IMR-90 (cell line): ENCODE results near the gene KIF16B. TPM values are rescaled to one million over a fixed set of nuclear protein-coding genes. Genes with fewer than 3 reads are reported as not detected.

ENCODE experiments used
- ATAC-seq: fragments of 200-7000 bp; cut with Tn5 transposase; 2 replicates; pipeline ENCODE4 v1.9.1; 2020; ENCODE audit warnings: low read depth, mild to moderate bottlenecking, moderate library complexity
- BruUV-seq: library from RNA; stranded (reverse); fragments of 400-500 nt; replicated peaks from 2 replicates; lab custom pipeline; 2021; lab: Mats Ljungman, UMichigan
- CTCF ChIA-PET: fragments of 300-600 bp; formaldehyde crosslinking; extraction: SDS; loops from one replicate; lab custom pipeline; 2021; ENCODE audit warnings: antibody characterized with exemption; lab: Yijun Ruan, JAX
- POLR2A ChIA-PET: fragments of 300-600 bp; sonication (Branson Sonifier 250); formaldehyde crosslinking; loops from one replicate; lab custom pipeline; 2022; ENCODE audit warnings: antibody characterized with exemption; ENCODE audit not compliant: unreplicated experiment; lab: Charles Lee
- DNase-seq: peaks from one replicate; pipeline ENCODE4 v3.0.0; 2013
- H2AFZ ChIP-seq: replicated peaks from 2 replicates; pipeline ENCODE3; 2013; ENCODE audit warnings: low read length, mild to moderate bottlenecking; ENCODE audit not compliant: poor library complexity
- H2AK5ac ChIP-seq: 2 replicates; pipeline ENCODE4 v1.6.1; 2013; ENCODE audit warnings: low read depth, low read length, inconsistent platforms
- H2AK9ac ChIP-seq: replicated peaks from 2 replicates; pipeline ENCODE3; 2013; ENCODE audit warnings: mild to moderate bottlenecking, low read depth, low read length, moderate library complexity; ENCODE audit not compliant: poor library complexity
- H2BK120ac ChIP-seq: 2 replicates; pipeline ENCODE4 v1.6.1; 2013; ENCODE audit warnings: low read depth, low read length, inconsistent platforms
- H2BK15ac ChIP-seq: 3 replicates; pipeline ENCODE4 v1.6.1; 2013; ENCODE audit warnings: low read depth, low read length, inconsistent platforms
- H2BK20ac ChIP-seq: 2 replicates; pipeline ENCODE4 v1.6.1; 2013; ENCODE audit warnings: low read depth, mild to moderate bottlenecking, inconsistent platforms, low read length, moderate library complexity
- H2BK5ac ChIP-seq: 2 replicates; pipeline ENCODE4 v1.6.1; 2013; ENCODE audit warnings: mild to moderate bottlenecking, low read depth, low read length, inconsistent platforms; ENCODE audit not compliant: poor library complexity, severe bottlenecking
- H3K14ac ChIP-seq: replicated peaks from 2 replicates; pipeline ENCODE4 v1.6.1; 2013; ENCODE audit warnings: low read depth, low read length, inconsistent platforms
- H3K18ac ChIP-seq: 2 replicates; pipeline ENCODE4 v1.6.1; 2013; ENCODE audit warnings: low read depth, low read length, control low read depth
- H3K23ac ChIP-seq: 2 replicates; pipeline ENCODE4 v1.6.1; 2013; ENCODE audit warnings: low read depth, low read length, inconsistent platforms
- H3K27ac ChIP-seq: 2 replicates; pipeline ENCODE4 v1.5.1; 2013; ENCODE audit warnings: mild to moderate bottlenecking, control low read depth, low read length; ENCODE audit not compliant: insufficient read depth
- H3K27me3 ChIP-seq: 2 replicates; pipeline ENCODE4 v1.6.1; 2013; ENCODE audit warnings: low read length; ENCODE audit not compliant: control insufficient read depth, insufficient read depth
- H3K36me3 ChIP-seq: 2 replicates; pipeline ENCODE4 v1.6.1; 2013; ENCODE audit warnings: low read length, mixed read lengths; ENCODE audit not compliant: control insufficient read depth, insufficient read depth
- H3K4ac ChIP-seq: 2 replicates; pipeline ENCODE4 v1.6.1; 2013; ENCODE audit warnings: low read depth, low read length, inconsistent platforms
- H3K4me1 ChIP-seq: 2 replicates; pipeline ENCODE4 v1.6.1; 2013; ENCODE audit warnings: low read length, mixed read lengths; ENCODE audit not compliant: control insufficient read depth, insufficient read depth
- H3K4me2 ChIP-seq: 2 replicates; pipeline ENCODE4 v1.6.1; 2013; ENCODE audit warnings: low read depth, mild to moderate bottlenecking, control low read depth, low read length, moderate library complexity
- H3K4me3 ChIP-seq: 2 replicates; pipeline ENCODE4 v1.5.1; 2013; ENCODE audit warnings: low read depth, mild to moderate bottlenecking, control low read depth, low read length, moderate library complexity; ENCODE audit not compliant: insufficient read depth
- H3K56ac ChIP-seq: 2 replicates; pipeline ENCODE4 v1.6.1; 2013; ENCODE audit warnings: low read length, inconsistent platforms; ENCODE audit not compliant: insufficient read depth; ENCODE audit errors: extremely low read depth
- H3K79me1 ChIP-seq, 2 experiments: 2 replicates each; pipeline ENCODE4 v1.6.1; 2013; ENCODE audit warnings: low read length in 2 of 2, inconsistent platforms in 1 of 2, low read depth in 1 of 2
- H3K9ac ChIP-seq: 2 replicates; pipeline ENCODE4 v1.6.1; 2013; ENCODE audit warnings: low read depth, low read length, control low read depth
- H3K9me1 ChIP-seq: 2 replicates; pipeline ENCODE4 v1.6.1; 2013; ENCODE audit warnings: low read length, inconsistent platforms; ENCODE audit not compliant: insufficient read depth
- H3K9me3 ChIP-seq: 2 replicates; pipeline ENCODE4 v1.6.1; 2013; ENCODE audit warnings: low read length; ENCODE audit not compliant: control insufficient read depth, insufficient read depth
- H4K20me1 ChIP-seq: 2 replicates; pipeline ENCODE4 v1.6.1; 2013; ENCODE audit warnings: low read length, inconsistent platforms; ENCODE audit not compliant: insufficient read depth
- H4K5ac ChIP-seq: 2 replicates; pipeline ENCODE4 v1.6.1; 2013; ENCODE audit warnings: mild to moderate bottlenecking, low read depth, low read length, control low read depth
- H4K8ac ChIP-seq, 2 experiments: 2 replicates each; pipeline ENCODE4 v1.6.1; 2013; ENCODE audit warnings: low read depth in 2 of 2, low read length in 2 of 2, control low read depth in 1 of 2, inconsistent platforms in 1 of 2
- H4K91ac ChIP-seq: 2 replicates; pipeline ENCODE4 v1.6.1; 2013; ENCODE audit warnings: low read depth, low read length, inconsistent platforms; ENCODE audit not compliant: insufficient read depth
- BHLHE40 ChIP-seq: fragments of 150-350 bp; IDR thresholded peaks from 2 replicates; pipeline ENCODE4 v1.6.1; 2016; ENCODE audit warnings: mild to moderate bottlenecking, low read depth, low read length
- CEBPB ChIP-seq: IDR thresholded peaks from 2 replicates; pipeline ENCODE4 v1.6.1; 2012; ENCODE audit warnings: low read depth, low read length, improper control_type of control experiment
- CHD1 ChIP-seq: IDR thresholded peaks from 2 replicates; pipeline ENCODE4 v1.6.1; 2012; ENCODE audit warnings: low read depth, low read length, improper control_type of control experiment
- CTCF ChIP-seq: conservative IDR thresholded peaks from 2 replicates; pipeline ENCODE4 v1.5.1; 2012; ENCODE audit warnings: mild to moderate bottlenecking, low read depth, low read length, improper control_type of control experiment
- FOS ChIP-seq: fragments of 150-350 bp; IDR thresholded peaks from 2 replicates; pipeline ENCODE4 v1.6.1; 2016; ENCODE audit warnings: low read depth, low read length
- MAFK ChIP-seq: IDR thresholded peaks from 2 replicates; pipeline ENCODE4 v1.6.1; 2012; ENCODE audit warnings: low read depth, low read length, improper control_type of control experiment
- MAZ ChIP-seq: IDR thresholded peaks from 2 replicates; pipeline ENCODE4 v1.6.1; 2012; ENCODE audit warnings: low read depth, mild to moderate bottlenecking, low read length, improper control_type of control experiment, moderate library complexity, borderline replicate concordance
- MXI1 ChIP-seq: IDR thresholded peaks from 2 replicates; pipeline ENCODE4 v1.6.1; 2012; ENCODE audit warnings: low read depth, mild to moderate bottlenecking, low read length, moderate library complexity, borderline replicate concordance
- NFE2L2 ChIP-seq: fragments of 150-350 bp; IDR thresholded peaks from 2 replicates; pipeline ENCODE4 v1.6.1; 2016; ENCODE audit warnings: low read depth, mild to moderate bottlenecking, low read length
- POLR2A ChIP-seq: IDR thresholded peaks from 2 replicates; pipeline ENCODE4 v1.6.1; 2012; ENCODE audit warnings: mild to moderate bottlenecking, low read depth, low read length
- RAD21 ChIP-seq: IDR thresholded peaks from 2 replicates; pipeline ENCODE4 v1.6.1; 2012; ENCODE audit warnings: low read length, improper control_type of control experiment
- RCOR1 ChIP-seq: IDR thresholded peaks from 2 replicates; pipeline ENCODE4 v1.6.1; 2012; ENCODE audit warnings: mild to moderate bottlenecking, low read length, improper control_type of control experiment; ENCODE audit not compliant: insufficient replicate concordance
- RFX5 ChIP-seq: IDR thresholded peaks from 2 replicates; pipeline ENCODE4 v1.8.0; 2012; ENCODE audit warnings: low read depth, mild to moderate bottlenecking, low read length, moderate library complexity
- SMC3 ChIP-seq: fragments of 150-350 bp; IDR thresholded peaks from 2 replicates; pipeline ENCODE4 v1.6.1; 2016; ENCODE audit warnings: low read depth, mild to moderate bottlenecking, antibody characterized with exemption, low read length, moderate library complexity
- USF2 ChIP-seq: fragments of 150-350 bp; IDR thresholded peaks from 2 replicates; pipeline ENCODE4 v1.6.1; 2017; ENCODE audit warnings: mild to moderate bottlenecking, antibody characterized with exemption, low read length, low read depth
- WGBS, 2 experiments: methylation state at CpG; one replicate each; pipeline versions ENCODE4 v1.1.5 to v1.1.7; 2013; ENCODE audit warnings: missing lambda C conversion rate in 2 of 2; ENCODE audit not compliant: insufficient read length in 1 of 2; ENCODE audit errors: extremely low coverage in 2 of 2; 5-methylcytosine and 5-hydroxymethylcytosine counted together
- dilution Hi-C: fragments of 300-500 bp; cut with HindIII; formaldehyde crosslinking; loops from one replicate; pipeline ENCODE4 v1.14.3; 2018; ENCODE audit warnings: low sequenced_read_pairs; ENCODE audit not compliant: unreplicated experiment
- in situ Hi-C: fragments of 300-500 bp; cut with MboI; formaldehyde crosslinking; loops from 3 replicates; pipeline ENCODE4 v1.14.3; 2019; ENCODE audit warnings: low sequenced_read_pairs, inconsistent platforms, mixed read lengths
- intact Hi-C: fragments of 100-400 bp; cut with micrococcal nuclease; formaldehyde crosslinking; loops from 2 replicates; pipeline ENCODE4 v1.10.0; 2022
- polyA plus RNA-seq, 3 experiments: library from polyadenylated mRNA; depleted of rRNA; stranded (reverse); fragments of >200 nt; gene quantifications; 2 replicates each; pipeline ENCODE4 v1.2.3, GENCODE V29; 2012; ENCODE audit warnings: low replicate concordance in 1 of 3
- total RNA-seq: library from RNA; depleted of rRNA; stranded (reverse); fragments of >200 nt; gene quantifications from 2 replicates; pipeline ENCODE4 v1.2.3, GENCODE V29; 2012

Gene KIF16B
- total and polyA plus RNA-seq, 2 of the 4 experiments (the other 2 are of a cell fraction) = 4.7 to 10.0 TPM

- no TSS peak for BruUV-seq
- H3K23ac ChIP-seq = no peak overlapping the region
- no peak overlapping the region for H3K14ac ChIP-seq
- ChIA-PET POLR2A (interaction anchor here (1.1 kb wide), 1 partner anchor 8 kb away, joined by 3 read pairs; no protein-coding TSS in a partner anchor), CTCF (interaction anchor here (0.6 kb wide), 1 partner anchor 751 kb away, joined by 5 read pairs; no protein-coding TSS in a partner anchor)
- intact Hi-C loops = no loop called here
- no peak overlapping the region for H4K8ac ChIP-seq
- no peak overlapping the region for H3K27ac ChIP-seq
- DNase-seq (no peak), ATAC-seq (0 out of 2 replicates have a peak, but pooled peaks have one; percentile 21)
- no peak overlapping the region for H3K4me3 ChIP-seq
- in situ Hi-C loops = no loop called here
- WGBS, 2 experiments = no CpG with 5 or more reads among the region's 3 CpGs
- no peak overlapping the region for H2AK5ac ChIP-seq
- no peak overlapping the region for H2AFZ ChIP-seq
- dilution Hi-C loops = no loop called here
- peaks cover 7% of the 10 kb centered on the region; the same call in 1 of the 2 replicates for H3K9me1 ChIP-seq
- no peak overlapping the region for H3K18ac ChIP-seq
- no peaks in the 10 kb centered on the region for H4K20me1 ChIP-seq
- no peak overlapping the region for H3K4me2 ChIP-seq
- H3K4ac ChIP-seq = no peak overlapping the region
- H3K9ac ChIP-seq = no peak overlapping the region
- no peak overlapping the region for H4K5ac ChIP-seq
- TF ChIP-seq CTCF (no peak), NFE2L2 (no peak), SMC3 (no peak), FOS (no peak), MAZ (no peak), CEBPB (no peak), USF2 (no peak), BHLHE40 (no peak), CHD1 (no peak), RFX5 (no peak), POLR2A (no peak), RCOR1 (no peak), MAFK (no peak), RAD21 (no peak), MXI1 (no peak)
- no peak overlapping the region for H2AK9ac ChIP-seq
- no peak overlapping the region for H2BK120ac ChIP-seq
- H4K91ac ChIP-seq = no peak overlapping the region
- no peak overlapping the region for H2BK20ac ChIP-seq
- no peaks in the 10 kb centered on the region for H3K27me3 ChIP-seq
- no peaks in the 10 kb centered on the region for H3K9me3 ChIP-seq
- no peak overlapping the region for H2BK5ac ChIP-seq
- H3K4me1 ChIP-seq = peaks cover 6% of the 10 kb centered on the region; the same call in 1 of the 2 replicates
- H3K79me1 ChIP-seq = peaks cover 7 to 18% of the 10 kb centered on the region in 2 experiments; a peak in 3 of 4 replicates
- H3K36me3 ChIP-seq = no peaks in the 10 kb centered on the region
- no peak overlapping the region for H3K56ac ChIP-seq
- no peak overlapping the region for H2BK15ac ChIP-seq
These were observed 31.4 kb downstream of the KIF16B start for GRCh38 chr20:16541878-16542277.
